NCI-H2081 (cell line): ENCODE results near the gene BRD4.
A peak's percentile ranks its signal among the peaks of the same experiment; 100 is the strongest.
"Not testable (repeated sequence)": the region's sequence is repeated elsewhere in the genome, so short reads cannot be mapped to it uniquely, and the experiment has no call there.

Experiments
- DNase-seq, 2 experiments: peaks; one replicate each; lab custom pipeline; 2025; lab: John Stamatoyannopoulos, UW

BRD4 gene

DNA sequence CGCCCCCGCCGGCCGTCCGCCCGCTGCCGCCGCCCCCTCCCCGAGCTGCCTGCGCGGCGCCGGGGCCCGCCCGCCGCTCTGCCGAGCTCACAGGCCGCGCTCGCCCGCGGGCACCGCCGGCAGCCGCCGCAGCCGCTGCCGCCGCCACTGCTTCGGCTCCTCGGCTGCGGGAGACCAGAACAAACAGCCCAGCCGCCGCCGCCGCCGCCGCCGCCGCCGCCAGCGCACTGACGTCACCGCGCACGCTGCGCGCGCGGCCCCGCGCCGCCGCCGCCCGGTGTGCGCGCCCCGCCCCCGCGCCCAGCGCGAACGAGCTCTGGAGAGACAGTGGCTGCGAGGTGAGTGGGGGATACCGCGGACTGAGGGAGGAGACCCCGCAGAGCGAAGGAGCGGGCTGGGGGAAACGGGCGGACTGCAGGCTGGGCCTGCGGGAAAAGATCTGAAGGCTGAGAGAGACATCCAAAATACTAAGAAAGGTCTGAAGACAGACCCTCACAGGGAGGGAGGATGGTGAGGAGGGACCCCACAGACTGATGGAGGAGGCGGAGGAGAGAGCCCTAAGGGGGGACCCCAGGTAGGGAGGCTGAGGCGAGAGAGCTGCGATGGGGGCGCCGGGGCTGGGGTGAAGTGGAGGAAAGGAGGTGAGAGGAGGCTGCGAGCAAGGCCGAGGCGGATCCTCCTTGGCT is at the start of gene BRD4:
Gene BRD4 (minus strand): TSS at position 229 of the 686 bp plus-strand sequence. CDS start 59,440 bp downstream, outside the sequence.
- DNase-seq, result peak; percentile 38 to 58

DNA sequence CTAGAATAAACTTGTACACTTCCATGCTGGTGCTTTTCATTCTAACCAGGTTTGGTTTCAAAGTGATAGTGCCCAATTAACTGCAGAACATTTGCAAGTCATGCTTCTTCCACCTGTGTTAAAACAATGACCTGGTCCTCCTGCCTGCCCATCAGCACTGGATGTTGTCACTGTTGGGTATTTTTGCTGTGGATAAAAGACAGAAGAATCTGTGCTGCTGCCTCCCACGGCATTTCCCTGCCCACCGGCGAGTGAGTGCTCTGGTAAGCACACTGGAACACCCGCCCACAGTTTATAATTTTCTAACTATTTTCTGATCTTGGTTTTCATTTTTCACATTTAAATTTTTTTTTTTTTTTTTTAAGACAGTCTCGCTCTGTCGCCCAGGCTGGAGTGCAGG is 49.5 kb upstream of the BRD4 start:
- no peak for DNase-seq

DNA sequence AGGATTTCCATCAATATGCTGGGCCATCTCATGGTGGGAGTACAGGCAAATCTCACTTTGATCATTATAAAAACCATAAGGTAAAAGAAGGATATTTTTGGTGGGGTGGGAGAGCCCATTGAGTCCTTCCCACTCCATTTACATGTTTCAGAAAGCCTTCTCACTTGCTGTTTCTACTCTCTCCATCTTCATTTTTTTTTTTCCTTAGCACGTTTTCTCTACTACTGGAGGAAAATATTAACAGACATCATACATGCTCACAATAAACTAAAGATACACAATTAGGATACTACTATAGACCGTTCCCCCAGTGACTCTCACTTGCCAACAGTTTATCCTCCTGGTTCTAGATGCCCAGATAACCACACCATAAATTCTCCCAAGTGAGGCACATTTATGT is 49.1 kb upstream of the BRD4 start:
- no peak for DNase-seq

DNA sequence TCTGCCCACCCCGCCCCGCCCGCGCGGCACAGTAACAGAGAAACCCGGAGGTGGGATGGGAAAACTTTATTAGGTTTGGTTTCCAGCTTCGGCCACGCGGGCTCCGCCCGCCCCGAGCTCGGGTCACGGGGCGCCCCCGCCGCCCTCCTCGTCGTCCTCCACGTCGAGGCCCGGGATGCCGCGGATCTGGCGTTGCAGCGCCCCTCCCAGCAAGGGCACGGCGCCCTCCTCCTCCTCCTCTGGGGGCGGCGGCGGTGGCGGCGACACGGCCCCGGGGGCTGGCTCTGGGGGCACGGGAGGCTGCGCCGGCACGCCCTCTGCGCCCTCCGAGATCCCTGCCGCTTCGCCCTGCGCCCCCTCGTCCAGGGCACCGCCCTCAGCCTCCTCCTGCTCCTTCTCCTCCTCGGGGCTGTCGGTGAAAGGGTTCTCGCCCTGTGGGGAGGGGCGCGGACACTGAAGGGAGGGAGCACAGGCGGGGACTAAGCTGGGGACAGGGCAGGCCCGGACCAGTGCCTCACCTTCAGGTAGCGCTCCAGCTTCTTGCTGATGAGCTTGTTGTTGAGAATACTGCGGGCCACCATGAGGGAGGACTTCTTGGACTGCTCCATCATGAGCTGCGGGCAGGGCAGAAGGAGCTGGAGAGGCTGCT is 47.8 kb upstream of the BRD4 start:
- DNase-seq, result peak; percentile 41 to 49

DNA sequence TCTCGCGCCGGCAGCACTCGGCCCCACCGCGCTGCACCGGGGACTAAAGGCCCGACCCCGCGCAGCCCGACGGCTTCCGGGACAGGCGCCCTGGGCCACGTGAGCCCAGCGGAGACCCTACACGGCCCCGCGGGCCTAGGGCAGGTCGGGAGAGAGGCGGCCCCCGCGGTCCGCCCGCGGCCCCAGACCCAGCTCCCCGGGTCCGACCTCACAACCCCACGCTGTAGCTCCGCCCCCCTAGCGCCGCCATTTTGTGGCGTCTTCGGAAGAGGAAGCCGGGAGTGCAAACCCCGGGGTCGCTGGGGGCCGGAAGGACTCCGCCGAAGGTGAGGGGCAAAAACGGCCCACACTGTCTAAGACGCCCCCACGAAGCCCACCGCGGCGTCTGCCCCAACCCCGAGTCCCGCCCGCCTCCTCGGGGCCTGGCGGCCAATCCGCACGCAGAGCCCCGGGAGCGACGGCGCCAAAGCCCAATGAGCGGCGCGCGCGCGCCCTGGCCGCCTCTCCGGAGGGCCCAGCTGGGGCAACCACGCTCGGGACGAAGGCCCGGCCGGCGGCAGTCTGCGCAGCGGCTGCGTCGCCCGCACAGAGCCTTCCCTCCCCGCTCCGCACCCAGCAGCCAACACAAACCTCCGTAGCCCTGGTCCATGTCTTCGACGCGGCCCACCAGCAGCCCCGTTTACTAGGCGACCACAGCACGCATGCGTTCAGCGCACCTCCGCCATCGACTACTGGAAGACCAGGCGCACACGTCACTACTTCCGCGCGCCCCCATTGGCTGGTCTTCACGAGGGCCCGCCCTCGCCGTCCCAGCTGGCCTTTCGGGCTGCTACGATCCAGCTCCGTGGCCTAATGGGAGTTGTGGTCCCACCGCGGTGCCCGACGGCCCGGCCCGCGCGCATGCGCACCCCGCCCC is 47.0 kb upstream of the BRD4 start, which contains the start of gene AKAP8:
Gene AKAP8 (minus strand): TSS at position 705 of the 916 bp plus-strand sequence. CDS start 56 bp downstream, at position 649.
- peak; percentile 96 to 98 for DNase-seq

DNA sequence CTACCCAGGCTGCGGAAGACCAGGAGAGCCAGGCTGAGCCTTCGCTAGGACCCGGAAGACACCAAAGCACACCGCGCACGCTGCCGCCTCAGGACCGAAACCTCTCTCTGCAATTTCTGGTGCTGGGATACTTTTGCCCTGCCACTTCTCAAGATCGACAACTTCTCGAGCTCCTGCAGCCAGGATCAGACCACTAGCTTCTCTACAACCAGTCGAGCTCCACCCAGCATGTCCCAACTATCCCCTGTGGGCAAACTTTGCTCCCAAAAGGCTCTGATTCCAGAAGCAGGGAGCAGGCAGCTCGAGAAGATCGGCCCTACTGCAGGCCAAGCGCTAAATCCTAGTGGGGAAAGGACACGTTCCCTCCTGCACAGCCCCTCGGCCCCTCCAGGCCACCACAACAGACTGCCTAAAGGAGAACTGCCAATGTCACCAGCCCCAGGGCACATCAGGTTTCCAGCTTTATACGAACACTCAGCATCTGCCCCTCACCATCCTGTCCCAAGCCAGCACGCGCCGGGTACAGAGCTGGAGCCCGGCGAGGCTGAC is 46.3 kb upstream of the BRD4 start:
- DNase-seq, result peak in 1 of 2 experiments; percentile 39

DNA sequence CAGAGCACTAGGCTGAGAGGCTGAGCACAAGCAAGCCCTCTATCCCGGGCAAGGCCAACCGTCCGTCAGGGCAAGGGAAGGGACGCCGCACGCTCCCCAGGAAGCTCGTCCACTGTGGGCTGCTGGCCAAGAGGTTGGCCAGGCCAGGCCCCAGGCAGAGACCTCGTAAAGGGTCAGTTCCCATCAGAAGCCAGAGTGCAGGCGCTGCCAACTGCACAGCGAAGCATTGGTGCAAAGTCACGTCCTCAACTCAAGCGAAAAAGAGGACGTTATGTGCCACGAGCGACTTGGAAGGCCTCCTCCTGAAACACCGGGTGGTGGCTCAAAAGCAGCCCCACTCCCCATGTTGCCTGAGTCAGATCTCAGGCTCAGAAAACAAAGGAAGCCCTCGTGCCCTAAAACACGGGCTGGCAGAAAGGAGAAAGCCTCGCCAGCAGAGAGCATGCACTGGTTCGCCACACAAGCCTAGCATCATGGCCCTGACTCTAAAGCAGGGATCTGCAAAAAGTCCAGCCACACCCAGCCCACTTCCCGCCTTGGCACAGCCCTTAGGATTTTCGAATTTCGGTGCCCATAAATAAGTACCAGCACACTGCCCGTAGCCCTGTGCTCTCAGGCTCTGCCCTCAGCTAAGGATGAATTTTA is 42.6 kb upstream of the BRD4 start:
- no peak for DNase-seq

DNA sequence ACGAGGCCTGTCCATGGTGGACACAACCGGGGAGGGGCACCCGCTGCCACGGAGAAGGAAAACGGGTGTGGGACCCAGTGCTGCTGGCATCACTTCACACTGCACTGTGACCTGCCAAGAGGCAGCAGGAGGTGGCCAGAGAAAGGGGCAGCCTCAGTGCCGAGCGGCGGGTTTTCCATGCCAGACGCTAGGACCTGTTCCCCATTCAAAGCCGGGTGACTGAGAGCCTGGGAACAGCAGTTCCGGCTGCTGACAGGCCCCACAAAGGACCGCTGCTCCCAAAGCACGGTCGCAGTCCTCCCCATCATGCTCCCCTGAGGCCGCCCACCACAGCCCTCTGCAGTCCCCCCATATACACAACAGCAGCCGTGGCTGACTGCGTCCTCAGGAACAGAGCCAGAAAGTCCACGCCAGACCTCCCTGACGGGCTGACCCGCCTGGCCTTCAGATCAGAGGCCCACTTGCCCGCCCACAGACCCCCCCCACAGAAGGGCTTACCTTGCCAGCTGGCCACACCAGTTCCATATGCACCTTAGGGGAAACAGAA is 41.8 kb upstream of the BRD4 start:
- no peak for DNase-seq

DNA sequence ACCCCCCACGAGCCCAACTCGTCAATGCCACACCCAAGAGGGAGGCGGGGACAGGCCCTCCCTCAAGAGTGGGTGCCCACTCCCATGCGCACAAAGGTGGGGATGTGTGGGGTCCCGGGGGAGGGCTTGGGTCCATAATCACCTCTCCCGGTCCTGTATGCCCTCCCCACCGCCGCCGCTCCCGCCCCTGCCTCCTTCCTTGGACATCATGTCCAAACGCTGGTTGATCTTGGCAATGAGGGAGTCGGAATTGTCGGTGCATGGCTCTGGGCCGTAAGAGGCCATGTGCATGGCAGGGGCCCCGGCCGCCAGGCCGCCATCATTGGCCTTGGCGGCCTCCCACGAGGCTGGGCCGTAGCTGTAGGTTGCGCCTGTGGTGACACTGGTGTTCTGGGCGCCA is 41.3 kb upstream of the BRD4 start:
- DNase-seq, result no peak

DNA sequence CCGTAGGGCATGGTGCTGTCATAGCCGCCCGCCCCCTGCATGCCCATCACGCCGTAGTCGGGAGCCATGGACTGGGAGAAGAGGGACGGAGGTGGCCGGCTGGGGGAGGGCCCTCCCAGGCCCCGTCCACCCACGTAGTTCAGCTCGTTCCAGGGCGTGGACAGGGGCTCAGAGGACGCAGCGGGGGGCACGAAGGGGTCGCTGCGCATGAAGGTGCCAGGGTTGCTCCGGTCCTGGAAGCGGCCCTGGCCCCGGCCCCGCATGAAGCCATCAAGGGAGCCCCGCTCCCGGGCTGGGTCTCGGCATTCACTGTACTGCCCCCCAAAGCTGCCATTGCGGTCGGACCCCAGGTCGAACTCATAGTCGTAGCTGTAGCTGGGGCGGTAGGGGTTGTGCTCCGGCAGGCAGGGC is 40.6 kb upstream of the BRD4 start:
- no peak for DNase-seq

DNA sequence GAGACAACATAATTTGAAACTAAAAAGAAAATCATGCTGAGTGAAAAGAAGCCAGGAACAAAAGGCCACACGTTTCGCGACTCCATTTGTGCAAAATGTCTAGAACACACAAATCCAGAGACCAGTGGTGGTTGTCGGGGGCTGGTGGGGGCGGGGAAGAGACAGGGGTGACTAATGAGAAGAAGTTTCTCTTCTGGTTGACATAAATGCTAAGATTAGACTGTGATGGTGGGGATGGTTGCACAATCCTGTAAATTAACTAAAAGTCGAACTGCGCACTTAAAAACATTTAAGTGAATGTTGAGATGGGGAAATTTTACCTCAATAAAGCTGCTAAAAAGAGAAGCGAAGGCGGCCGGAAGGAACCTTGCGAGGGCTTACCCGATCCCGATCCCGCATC is 40.1 kb upstream of the BRD4 start:
- DNase-seq, result no peak

DNA sequence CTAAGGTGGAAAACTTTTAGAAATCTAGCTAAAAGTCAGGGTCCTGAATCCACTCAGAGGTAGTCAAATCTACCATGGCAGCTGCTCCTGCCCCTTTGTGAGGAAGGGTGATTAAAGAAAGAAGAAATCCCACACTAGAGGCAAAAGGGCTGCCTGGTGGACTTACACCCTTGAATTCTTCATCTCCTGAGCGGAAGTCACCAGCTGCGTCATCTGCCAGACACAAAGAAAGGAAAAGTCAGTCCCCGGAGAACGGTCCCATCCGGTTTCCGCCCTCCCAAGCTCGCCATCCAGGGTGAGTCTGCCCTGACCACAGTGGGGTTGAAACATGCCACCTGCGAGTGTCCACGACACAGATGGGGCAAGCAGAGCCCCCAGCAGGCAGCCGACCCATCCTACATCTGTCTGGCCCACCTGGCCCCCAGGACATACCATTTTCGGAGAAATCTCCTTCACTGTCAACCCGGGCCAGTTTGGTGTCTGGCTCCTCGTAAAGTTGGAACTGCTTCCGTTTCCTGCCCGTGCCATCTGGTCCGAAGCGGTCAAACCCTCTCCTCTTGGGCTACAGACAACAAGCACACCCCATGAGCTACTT is 39.5 kb upstream of the BRD4 start:
- DNase-seq, result no peak

DNA sequence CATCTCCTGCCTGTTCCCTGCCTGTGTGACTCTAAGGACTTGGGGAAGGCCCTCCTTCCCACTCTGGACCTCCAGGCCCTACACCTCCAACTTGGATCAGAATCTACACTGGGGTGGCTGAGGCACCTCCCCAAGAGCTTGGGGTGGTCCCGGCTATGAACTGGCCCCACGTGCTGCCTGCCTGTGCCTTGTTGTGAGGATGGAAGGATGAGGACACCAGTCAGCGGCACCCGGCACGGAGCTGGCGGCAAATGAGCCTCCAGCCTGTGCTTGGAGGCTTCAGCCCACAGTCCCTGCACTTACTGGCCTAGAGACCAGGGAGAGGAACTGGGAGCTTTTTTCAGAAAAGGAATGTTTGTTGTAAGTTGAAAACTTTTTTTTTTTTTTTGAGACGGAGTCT is 38.8 kb upstream of the BRD4 start:
- no peak for DNase-seq

DNA sequence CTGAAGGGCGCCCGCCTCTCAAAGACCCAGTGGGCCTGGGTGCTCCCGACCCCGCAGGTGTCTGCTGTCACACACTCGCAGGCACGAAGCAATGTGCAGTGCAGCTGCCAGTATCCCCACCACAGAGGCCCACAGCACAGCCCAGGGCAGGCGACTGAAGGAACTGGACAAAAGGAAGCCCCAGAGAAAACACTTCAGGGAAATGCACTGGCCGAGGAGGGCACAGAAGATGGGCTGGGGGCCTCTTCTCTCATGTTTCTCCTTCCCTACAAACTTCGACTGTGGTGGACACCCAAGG is 37.2 kb upstream of the BRD4 start:
- no peak for DNase-seq

DNA sequence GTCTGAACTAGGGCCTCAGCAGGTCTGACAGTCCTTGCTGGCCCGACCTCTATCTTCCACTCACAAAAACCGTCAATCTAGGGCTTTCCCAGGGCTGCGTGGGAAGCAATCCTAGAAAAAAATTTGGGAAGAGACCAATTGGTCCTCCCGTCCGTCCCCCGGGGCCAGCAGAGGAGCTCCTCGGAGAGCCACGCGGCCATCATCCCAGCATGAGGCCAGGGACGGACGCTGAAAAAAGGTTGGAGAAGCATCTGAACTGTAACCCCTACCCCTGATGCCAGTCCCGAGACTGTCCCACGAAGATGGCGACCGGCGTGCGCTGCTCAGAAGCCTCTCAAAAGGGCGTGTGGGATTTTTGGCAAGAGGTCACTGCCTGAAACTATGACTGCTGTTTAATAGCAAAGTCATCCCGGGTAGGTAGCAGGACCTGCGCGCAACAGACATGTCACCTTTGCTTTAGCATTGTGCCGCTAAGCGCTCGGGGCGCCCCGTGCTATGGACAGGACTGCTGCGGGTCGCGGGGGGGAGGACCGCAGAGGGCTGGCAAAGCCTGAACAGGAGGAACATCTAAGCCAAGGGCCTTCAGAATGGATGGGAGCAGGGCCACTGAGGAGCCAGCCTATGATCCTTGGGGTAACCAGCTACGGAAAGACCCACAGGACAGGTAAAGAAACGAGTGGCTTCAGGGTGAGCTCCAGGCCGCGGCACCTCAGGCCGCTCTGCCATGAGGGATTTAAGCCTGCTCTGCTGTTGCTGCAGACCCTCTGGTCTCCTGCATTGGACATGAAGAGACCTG is 36.7 kb upstream of the BRD4 start:
- DNase-seq, result no peak

DNA sequence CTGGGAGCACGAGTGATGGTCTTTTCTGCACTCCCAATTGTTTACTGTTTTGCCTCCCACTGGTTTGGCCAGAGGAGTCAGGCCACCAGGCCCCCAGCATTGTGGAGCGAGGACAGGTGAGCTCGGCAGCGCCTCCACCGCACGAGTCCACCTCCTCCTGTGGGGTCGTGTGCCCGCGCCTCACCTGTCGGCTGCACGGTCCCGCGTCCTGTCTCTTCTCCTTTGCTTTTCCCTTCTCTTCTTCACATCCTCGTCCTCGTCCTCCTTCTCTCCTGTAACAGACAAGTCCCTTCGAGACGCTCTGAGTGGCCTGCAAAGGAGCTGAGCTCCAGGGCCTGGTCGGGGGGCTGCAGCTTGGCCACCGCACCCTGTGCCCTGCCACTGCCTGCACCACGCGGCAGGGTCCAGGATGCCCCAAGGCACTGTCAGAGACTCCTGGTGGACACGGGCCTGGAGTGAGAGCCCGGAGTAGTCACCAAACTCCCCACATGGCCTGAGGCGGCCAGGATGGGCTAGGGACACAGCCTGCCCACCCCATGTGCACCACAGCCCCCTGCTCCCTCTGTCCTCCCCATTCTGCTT is 35.8 kb upstream of the BRD4 start:
- DNase-seq, result no peak

DNA sequence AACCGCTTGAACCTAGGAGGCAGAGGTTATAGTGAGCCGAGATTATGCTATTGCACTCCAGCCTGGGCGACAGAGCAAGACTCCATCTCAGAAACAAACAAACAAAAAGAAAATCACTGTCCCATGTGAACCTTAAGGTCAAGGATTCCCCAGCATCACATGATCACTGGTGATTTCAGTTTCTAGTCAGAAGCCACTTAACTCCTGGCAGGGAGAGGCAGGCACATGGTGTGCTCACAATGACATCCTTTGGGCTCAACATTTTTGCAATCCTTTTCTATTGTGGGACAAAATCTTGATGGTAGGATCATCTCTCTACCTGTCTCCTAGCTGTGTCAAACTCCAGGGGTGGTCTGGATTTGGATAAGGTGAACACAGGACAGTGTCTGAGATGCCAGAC is 35.1 kb upstream of the BRD4 start:
- no peak for DNase-seq

DNA sequence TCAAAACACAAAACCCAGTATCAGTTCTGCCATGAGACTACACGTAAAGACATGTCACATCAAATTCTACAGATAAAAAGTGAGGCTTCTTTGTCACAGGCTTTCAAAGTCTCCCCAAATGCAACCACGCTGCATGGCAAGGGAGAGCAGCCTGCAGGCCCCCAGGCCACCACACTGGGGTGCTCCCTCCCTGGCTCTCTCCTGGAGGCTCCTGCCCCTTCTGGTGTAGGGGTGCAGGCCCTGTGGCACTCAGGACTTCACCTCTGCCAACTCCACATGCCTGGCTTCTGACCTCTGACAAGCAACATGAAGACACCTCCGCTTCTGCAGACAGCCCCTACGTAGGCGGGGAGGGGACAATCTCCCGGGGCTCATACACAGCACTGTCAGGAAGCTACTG is 32.9 kb upstream of the BRD4 start:
- DNase-seq, result no peak

DNA sequence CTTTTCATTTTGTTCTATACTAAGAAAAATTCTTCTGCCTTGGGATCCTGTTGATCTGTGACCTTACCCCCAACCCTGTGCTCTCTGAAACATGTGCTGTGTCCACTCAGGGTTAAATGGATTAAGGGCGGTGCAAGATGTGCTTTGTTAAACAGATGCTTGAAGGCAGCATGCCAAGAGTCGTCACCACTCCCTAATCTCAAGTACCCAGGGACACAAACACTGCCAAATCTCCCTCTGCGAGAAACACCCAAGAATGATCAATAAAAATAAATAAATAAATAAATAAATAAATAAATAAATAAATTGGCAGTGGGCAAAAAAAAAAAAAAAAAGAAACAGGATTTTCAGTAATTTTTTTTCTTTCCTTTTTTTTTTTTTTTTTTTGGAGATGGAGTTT is 31.5 kb upstream of the BRD4 start:
- DNase-seq, result not testable (repeated sequence)

DNA sequence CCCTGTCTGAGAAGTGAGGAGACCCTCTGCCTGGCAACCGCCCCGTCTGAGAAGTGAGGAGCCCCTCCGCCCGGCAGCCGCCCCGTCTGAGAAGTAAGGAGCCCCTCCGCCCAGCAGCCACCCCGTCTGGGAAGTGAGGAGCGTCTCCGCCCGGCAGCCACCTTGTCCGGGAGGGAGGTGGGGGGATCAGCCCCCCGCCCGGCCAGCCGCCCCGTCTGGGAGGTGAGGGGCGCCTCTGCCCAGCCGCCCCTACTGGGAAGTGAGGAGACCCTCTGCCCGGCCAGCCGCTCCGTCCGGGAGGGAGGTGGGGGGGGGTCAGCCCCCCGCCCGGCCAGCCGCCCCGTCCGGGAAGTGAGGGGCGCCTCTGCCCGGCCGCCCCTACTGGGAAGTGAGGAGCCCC is 30.7 kb upstream of the BRD4 start:
- not testable (repeated sequence) for DNase-seq
